Endothelial cell (in vitro differentiated cells): ENCODE results near the gene MGAT5. TPM values are rescaled to one million over a fixed set of nuclear protein-coding genes. Genes with fewer than 3 reads are reported as not detected.

ENCODE experiments used
- DNase-seq: peaks from one replicate; pipeline ENCODE4 v3.0.0; 2021; ENCODE audit warnings: low spot score
- H3K27ac Mint-ChIP-seq: one replicate; pipeline ENCODE4 v1.8.0; 2021; ENCODE audit warnings: mixed read lengths, inconsistent platforms; ENCODE audit not compliant: unreplicated experiment
- H3K27me3 Mint-ChIP-seq: one replicate; pipeline ENCODE4 v1.8.0; 2021; ENCODE audit warnings: mild to moderate bottlenecking, moderate library complexity, mixed read lengths, inconsistent platforms; ENCODE audit not compliant: unreplicated experiment
- H3K36me3 Mint-ChIP-seq: one replicate; pipeline ENCODE4 v1.8.0; 2021; ENCODE audit warnings: mild to moderate bottlenecking, low read depth, mixed read lengths, inconsistent platforms; ENCODE audit not compliant: unreplicated experiment
- H3K4me1 Mint-ChIP-seq: one replicate; pipeline ENCODE4 v1.8.0; 2021; ENCODE audit warnings: mild to moderate bottlenecking, mixed read lengths, inconsistent platforms; ENCODE audit not compliant: unreplicated experiment
- H3K4me3 Mint-ChIP-seq: one replicate; pipeline ENCODE4 v1.8.0; 2021; ENCODE audit warnings: mild to moderate bottlenecking, mixed read lengths, inconsistent platforms; ENCODE audit not compliant: unreplicated experiment
- H3K9me3 Mint-ChIP-seq: one replicate; pipeline ENCODE4 v1.8.0; 2021; ENCODE audit warnings: mixed read lengths, inconsistent platforms; ENCODE audit not compliant: unreplicated experiment
- total RNA-seq: library from RNA; stranded (reverse); fragmentation: NEBNext Ultra II Directional; extraction: Animal tissue kit (Norgen Biotek cat#: 25700); gene quantifications from one replicate; pipeline ENCODE4 v1.2.1, GENCODE V29; 2021; ENCODE audit not compliant: unreplicated experiment
- TF ChIP-seq, protein P1 (sequence below): fragments of 200-600 bp; sonication (generic); IDR thresholded peaks from one replicate; pipeline ENCODE4 v1.5.0; 2021; ENCODE audit warnings: antibody characterized with exemption; ENCODE audit not compliant: unreplicated experiment

MGAT5 gene
- total RNA-seq, 1 donor from 2014 or later: 124 TPM

DNA sequence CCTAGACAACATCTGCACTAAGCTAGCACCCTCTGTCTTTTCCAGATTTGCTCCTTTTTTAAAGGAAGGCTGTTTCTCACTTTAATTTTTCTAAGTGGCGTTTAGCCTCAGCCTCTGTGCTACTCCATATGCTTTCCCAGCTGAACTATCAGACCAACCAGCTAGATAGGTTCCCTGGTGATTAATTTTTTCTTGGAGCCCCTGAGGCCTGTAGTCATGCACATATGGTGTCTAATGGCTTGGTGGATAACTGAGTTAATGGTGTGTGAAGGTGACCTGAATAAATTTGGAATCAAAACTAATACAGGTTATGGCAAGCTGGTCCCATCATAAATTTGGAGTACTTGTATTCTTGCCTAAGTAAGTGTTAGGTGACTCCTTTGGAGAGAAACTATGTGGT is 135.5 kb downstream of the MGAT5 start:
- TF ChIP-seq, protein P1, sequence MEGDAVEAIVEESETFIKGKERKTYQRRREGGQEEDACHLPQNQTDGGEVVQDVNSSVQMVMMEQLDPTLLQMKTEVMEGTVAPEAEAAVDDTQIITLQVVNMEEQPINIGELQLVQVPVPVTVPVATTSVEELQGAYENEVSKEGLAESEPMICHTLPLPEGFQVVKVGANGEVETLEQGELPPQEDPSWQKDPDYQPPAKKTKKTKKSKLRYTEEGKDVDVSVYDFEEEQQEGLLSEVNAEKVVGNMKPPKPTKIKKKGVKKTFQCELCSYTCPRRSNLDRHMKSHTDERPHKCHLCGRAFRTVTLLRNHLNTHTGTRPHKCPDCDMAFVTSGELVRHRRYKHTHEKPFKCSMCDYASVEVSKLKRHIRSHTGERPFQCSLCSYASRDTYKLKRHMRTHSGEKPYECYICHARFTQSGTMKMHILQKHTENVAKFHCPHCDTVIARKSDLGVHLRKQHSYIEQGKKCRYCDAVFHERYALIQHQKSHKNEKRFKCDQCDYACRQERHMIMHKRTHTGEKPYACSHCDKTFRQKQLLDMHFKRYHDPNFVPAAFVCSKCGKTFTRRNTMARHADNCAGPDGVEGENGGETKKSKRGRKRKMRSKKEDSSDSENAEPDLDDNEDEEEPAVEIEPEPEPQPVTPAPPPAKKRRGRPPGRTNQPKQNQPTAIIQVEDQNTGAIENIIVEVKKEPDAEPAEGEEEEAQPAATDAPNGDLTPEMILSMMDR: no peak
- Mint-ChIP-seq H3K9me3 (no peaks in the 10 kb centered on the region), H3K4me3 (no peak overlapping the region), H3K27me3 (no peaks in the 10 kb centered on the region), H3K4me1 (no peaks in the 10 kb centered on the region), H3K36me3 (peaks cover 4% of the 10 kb centered on the region), H3K27ac (no peak overlapping the region)
- DNase-seq: no peak

DNA sequence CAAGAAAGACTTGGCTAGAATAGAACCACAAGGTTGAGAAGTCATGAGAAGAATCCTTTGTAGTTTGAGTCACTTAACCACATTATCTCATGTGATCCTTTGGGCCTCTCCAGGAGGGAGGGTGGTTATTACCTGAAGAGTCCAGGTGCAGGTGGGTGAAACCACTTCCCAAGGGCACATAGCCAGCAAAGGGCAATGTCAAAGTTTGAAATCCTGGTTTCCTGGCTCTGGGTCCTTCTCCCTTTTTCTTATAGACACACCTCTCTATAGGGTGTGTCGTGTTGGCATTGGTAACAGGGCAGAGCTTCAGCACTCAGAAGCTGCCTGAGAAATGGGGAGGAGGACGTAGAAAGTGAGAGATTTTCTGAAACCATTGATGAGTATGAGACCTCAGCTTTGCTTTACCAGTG is 137.9 kb downstream of the MGAT5 start:
- peaks cover 13% of the 10 kb centered on the region for H3K36me3 Mint-ChIP-seq

GRCh38 chr2:134392442-134393074 is 138.7 kb downstream of the MGAT5 start:
- Mint-ChIP-seq H3K27ac (no peak overlapping the region), H3K4me3 (no peak overlapping the region), H3K36me3 (peaks cover 15% of the 10 kb centered on the region), H3K27me3 (no peaks in the 10 kb centered on the region), H3K4me1 (peaks cover 9% of the 10 kb centered on the region), H3K9me3 (no peaks in the 10 kb centered on the region)
- no peak for DNase-seq
- TF ChIP-seq, protein P1: no peak

More for the DNA sequence above, 137.9 kb downstream of the MGAT5 start:
- Mint-ChIP-seq H3K27me3 (no peaks in the 10 kb centered on the region), H3K9me3 (no peaks in the 10 kb centered on the region), H3K4me1 (peaks cover 4% of the 10 kb centered on the region), H3K4me3 (no peak overlapping the region), H3K27ac (no peak overlapping the region)
- TF ChIP-seq, protein P1: no peak
- no peak for DNase-seq

- Mint-ChIP-seq H3K27ac (no peak overlapping the region), H3K4me1 (peaks cover 10% of the 10 kb centered on the region), H3K9me3 (no peaks in the 10 kb centered on the region), H3K27me3 (no peaks in the 10 kb centered on the region), H3K4me3 (no peak overlapping the region), H3K36me3 (peaks cover 14% of the 10 kb centered on the region)
- TF ChIP-seq, protein P1: no peak
- no peak for DNase-seq
Observed at GRCh38 chr2:134393075-134393461, 139.2 kb downstream of the MGAT5 start.

DNA sequence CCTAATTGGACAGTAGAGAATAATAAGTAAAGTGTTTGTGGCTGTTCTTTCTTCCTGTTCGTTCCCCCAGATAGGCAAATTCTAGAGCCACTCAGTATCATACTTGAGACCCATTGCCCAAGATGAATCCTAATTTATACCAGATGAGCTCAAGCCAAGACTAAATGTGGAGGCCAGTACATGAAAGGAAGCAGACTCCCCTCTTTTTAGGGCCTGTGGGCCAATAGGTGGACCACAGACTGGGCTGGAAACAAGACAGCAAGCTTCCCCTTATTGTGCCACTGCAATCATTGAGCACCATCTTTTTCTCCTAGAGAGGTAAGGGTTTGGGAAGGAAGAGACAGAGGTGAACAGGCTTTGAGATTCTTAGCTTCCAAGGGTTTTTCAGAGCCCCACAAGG is 141.9 kb downstream of the MGAT5 start:
- Mint-ChIP-seq H3K36me3 (peaks cover 11% of the 10 kb centered on the region), H3K27ac (peak overlapping the region; percentile 18)
- TF ChIP-seq, protein P1: no peak

More for the DNA sequence above, 141.9 kb downstream of the MGAT5 start:
- Mint-ChIP-seq H3K9me3 (no peaks in the 10 kb centered on the region), H3K27me3 (no peaks in the 10 kb centered on the region), H3K4me1 (peaks cover 14% of the 10 kb centered on the region), H3K4me3 (no peak overlapping the region)
- no peak for DNase-seq
